HEK293 (cell line): ENCODE results near the gene FOXN3.

ENCODE experiments used
- CTCF ChIA-PET: fragments of 350-600 bp; formaldehyde crosslinking; extraction: SDS; loops from one replicate; lab custom pipeline; 2021; ENCODE audit warnings: antibody characterized with exemption; lab: Yijun Ruan, JAX
- POLR2A ChIA-PET: fragments of 300-600 bp; formaldehyde crosslinking; extraction: SDS; loops from one replicate; lab custom pipeline; 2020; ENCODE audit warnings: antibody characterized with exemption, inconsistent platforms; lab: Yijun Ruan, JAX
- H3K27ac ChIP-seq: fragments of 200-500 bp; sonication (Bioruptor generic); 2 replicates; pipeline ENCODE4 v1.5.1; 2014; ENCODE audit warnings: low read depth, low read length, control low read depth, inconsistent platforms; ENCODE audit errors: extremely low read depth
- H3K36me3 ChIP-seq, 2 experiments: fragments of 200-500 bp in 1 of 2; sonication (Bioruptor generic) in 1 of 2; 1 replicate in 1 of 2; 2 replicates in 1 of 2; pipeline ENCODE4 v1.5.1; 2014 to 2017; ENCODE audit warnings: inconsistent platforms in 2 of 2, low read length in 2 of 2; ENCODE audit not compliant: control insufficient read depth in 2 of 2, insufficient read depth in 1 of 2
- H3K4me1 ChIP-seq: fragments of 200-500 bp; sonication (Bioruptor generic); 2 replicates; pipeline ENCODE4 v1.5.1; 2014; ENCODE audit warnings: mild to moderate bottlenecking, low read length, inconsistent platforms; ENCODE audit not compliant: control insufficient read depth, insufficient read depth
- H3K4me3 ChIP-seq: 2 replicates; pipeline ENCODE4 v1.5.1; 2011; ENCODE audit warnings: low read depth, mild to moderate bottlenecking, control low read depth, low read length, moderate library complexity
- H3K9me3 ChIP-seq: fragments of 200-500 bp; sonication (Bioruptor generic); 2 replicates; pipeline ENCODE4 v1.5.1; 2014; ENCODE audit warnings: low read depth, low read length, inconsistent platforms; ENCODE audit not compliant: control insufficient read depth, insufficient read depth
- GFI1B ChIP-seq: fragments of 450-650 bp; formaldehyde crosslinking; IDR thresholded peaks from 2 replicates; pipeline ENCODE4 v1.5.1; 2016; ENCODE audit warnings: missing biosample characterization, missing genetic modification characterization
- GLIS1 ChIP-seq: fragments of 450-650 bp; formaldehyde crosslinking; IDR thresholded peaks from 2 replicates; pipeline ENCODE4 v1.5.1; 2016; ENCODE audit warnings: missing biosample characterization, missing genetic modification characterization
- HOXD13 ChIP-seq: sonication (generic); formaldehyde crosslinking; IDR thresholded peaks from 2 replicates; pipeline ENCODE4 v1.8.0; 2022; ENCODE audit warnings: missing genetic modification reagents, borderline replicate concordance
- ZBTB7A ChIP-seq: fragments of 450-650 bp; formaldehyde crosslinking; IDR thresholded peaks from 2 replicates; pipeline ENCODE4 v1.5.1; 2016; ENCODE audit warnings: low read depth, missing biosample characterization, missing genetic modification characterization
- ZFP3 ChIP-seq: fragments of 450-650 bp; formaldehyde crosslinking; IDR thresholded peaks from 2 replicates; pipeline ENCODE4 v1.5.1; 2016; ENCODE audit warnings: low read depth, missing biosample characterization, missing genetic modification characterization
- ZNF114 ChIP-seq: fragments of 450-650 bp; formaldehyde crosslinking; IDR thresholded peaks from 2 replicates; pipeline ENCODE4 v1.5.0; 2017; ENCODE audit warnings: missing biosample characterization, missing genetic modification characterization
- ZNF16 ChIP-seq: fragments of 450-650 bp; formaldehyde crosslinking; IDR thresholded peaks from 2 replicates; pipeline ENCODE4 v1.5.1; 2016; ENCODE audit warnings: low read depth, missing biosample characterization, missing genetic modification characterization
- ZNF175 ChIP-seq: fragments of 450-650 bp; formaldehyde crosslinking; IDR thresholded peaks from 2 replicates; pipeline ENCODE4 v1.5.1; 2016; ENCODE audit warnings: missing biosample characterization, missing genetic modification characterization
- ZNF214 ChIP-seq: fragments of 450-650 bp; formaldehyde crosslinking; IDR thresholded peaks from 2 replicates; pipeline ENCODE4 v1.5.1; 2017; ENCODE audit warnings: missing biosample characterization, mild to moderate bottlenecking, missing genetic modification characterization, borderline replicate concordance
- ZNF24 ChIP-seq: fragments of 450-650 bp; formaldehyde crosslinking; IDR thresholded peaks from 2 replicates; pipeline ENCODE4 v1.5.1; 2016; ENCODE audit warnings: missing biosample characterization, missing genetic modification characterization
- ZNF302 ChIP-seq: fragments of 450-650 bp; formaldehyde crosslinking; IDR thresholded peaks from 2 replicates; pipeline ENCODE4 v1.5.1; 2016; ENCODE audit warnings: missing biosample characterization, missing genetic modification characterization, low read depth
- ZNF366 ChIP-seq: fragments of 450-650 bp; formaldehyde crosslinking; conservative IDR thresholded peaks from 2 replicates; pipeline ENCODE4 v1.5.1; 2016; ENCODE audit warnings: missing biosample characterization, missing genetic modification characterization
- ZNF433 ChIP-seq: fragments of 450-650 bp; formaldehyde crosslinking; IDR thresholded peaks from 2 replicates; pipeline ENCODE4 v1.5.1; 2016; ENCODE audit warnings: missing biosample characterization, missing genetic modification characterization, low read depth
- ZNF521 ChIP-seq: fragments of 450-650 bp; formaldehyde crosslinking; IDR thresholded peaks from 2 replicates; pipeline ENCODE4 v1.5.1; 2017; ENCODE audit warnings: missing biosample characterization, mild to moderate bottlenecking, missing genetic modification characterization
- ZNF529 ChIP-seq: fragments of 450-650 bp; formaldehyde crosslinking; IDR thresholded peaks from 2 replicates; pipeline ENCODE4 v1.5.1; 2017; ENCODE audit warnings: missing genetic modification characterization, missing biosample characterization; ENCODE audit not compliant: insufficient replicate concordance
- ZNF530 ChIP-seq: fragments of 450-650 bp; formaldehyde crosslinking; IDR thresholded peaks from 2 replicates; pipeline ENCODE4 v1.5.1; 2016; ENCODE audit warnings: low read depth, missing biosample characterization, missing genetic modification characterization
- ZNF548 ChIP-seq: fragments of 450-650 bp; formaldehyde crosslinking; IDR thresholded peaks from 2 replicates; pipeline ENCODE4 v1.5.1; 2016; ENCODE audit warnings: missing biosample characterization, missing genetic modification characterization
- ZNF76 ChIP-seq: fragments of 450-650 bp; formaldehyde crosslinking; IDR thresholded peaks from 2 replicates; pipeline ENCODE4; 2016; ENCODE audit warnings: low read depth, missing biosample characterization, missing genetic modification characterization, borderline replicate concordance
- TF ChIP-seq, protein P1 (sequence below): fragments of 450-650 bp; formaldehyde crosslinking; IDR thresholded peaks from 2 replicates; pipeline ENCODE4 v1.5.1; 2017; ENCODE audit warnings: missing biosample characterization, missing genetic modification characterization
- TF ChIP-seq, protein P2 (sequence below): fragments of 450-650 bp; formaldehyde crosslinking; IDR thresholded peaks from 2 replicates; pipeline ENCODE4 v1.5.0; 2017; ENCODE audit warnings: missing biosample characterization, missing genetic modification characterization, borderline replicate concordance
- TF ChIP-seq, protein P3 (sequence below): fragments of 450-650 bp; formaldehyde crosslinking; IDR thresholded peaks from 2 replicates; pipeline ENCODE4 v1.5.1; 2016; ENCODE audit warnings: missing biosample characterization, missing genetic modification characterization

Gene FOXN3

DNA sequence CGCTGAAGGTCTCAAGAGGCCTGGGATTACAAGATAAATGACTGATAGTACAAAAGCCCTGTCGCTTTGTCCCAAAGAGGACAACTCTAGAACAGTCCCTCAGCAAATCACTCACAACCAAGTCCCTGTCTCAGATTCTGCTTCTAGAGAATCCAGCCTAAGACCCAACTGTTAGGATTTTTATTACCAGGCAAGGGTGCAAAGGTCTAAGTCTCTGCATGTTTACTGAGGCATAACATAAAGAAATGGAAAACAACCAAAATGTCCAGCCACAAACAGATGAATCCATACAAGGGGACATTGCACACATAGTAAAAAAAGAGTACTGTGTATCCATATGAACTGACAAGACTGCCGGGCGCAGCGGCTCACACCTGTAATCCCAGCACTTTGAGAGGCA is 104.1 kb downstream of the FOXN3 start:
- Histone ChIP-seq H3K36me3 (no peaks in the 10 kb centered on the region; a peak in 1 of 3 replicates), H3K9me3 (no peaks in the 10 kb centered on the region), H3K4me1 (peaks cover 6% of the 10 kb centered on the region), H3K4me3 (no peak overlapping the region), H3K27ac (no peak overlapping the region)
- TF ChIP-seq ZNF214 (tag by site-specific recombination) (no peak), ZNF76 (tag by site-specific recombination) (no peak), ZNF302 (tag by site-specific recombination) (no peak), GFI1B (tag by site-specific recombination) (no peak), ZNF521 (no peak)
- ChIA-PET POLR2A (no interaction called here), CTCF (interaction anchor here (0.6 kb wide), 1 partner anchor 661 kb away, joined by 3 read pairs; no protein-coding TSS in a partner anchor)

DNA sequence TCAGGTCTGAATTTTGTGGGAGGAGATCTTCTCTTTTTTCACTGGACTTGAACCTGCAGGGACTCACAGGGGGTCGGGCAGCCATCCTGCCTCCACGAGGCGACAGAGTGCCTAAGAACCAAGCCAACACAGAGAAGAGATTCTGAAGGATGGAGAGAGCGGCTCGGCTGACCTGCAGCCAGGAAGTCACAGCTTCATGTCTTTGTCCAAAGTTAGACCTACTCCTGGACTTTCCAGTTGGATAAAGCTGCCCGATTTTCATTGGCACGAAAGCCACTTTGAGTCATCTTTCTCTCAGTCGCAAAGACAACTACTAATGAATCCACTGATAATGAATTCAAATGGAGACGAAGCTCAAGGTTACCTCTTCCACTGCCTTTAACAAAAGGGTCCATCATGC is 106.8 kb downstream of the FOXN3 start:
- no peaks in the 10 kb centered on the region; a peak in 1 of 3 replicates for H3K36me3 ChIP-seq
- peaks cover 11% of the 10 kb centered on the region for H3K4me1 ChIP-seq
- TF ChIP-seq, protein P1, sequence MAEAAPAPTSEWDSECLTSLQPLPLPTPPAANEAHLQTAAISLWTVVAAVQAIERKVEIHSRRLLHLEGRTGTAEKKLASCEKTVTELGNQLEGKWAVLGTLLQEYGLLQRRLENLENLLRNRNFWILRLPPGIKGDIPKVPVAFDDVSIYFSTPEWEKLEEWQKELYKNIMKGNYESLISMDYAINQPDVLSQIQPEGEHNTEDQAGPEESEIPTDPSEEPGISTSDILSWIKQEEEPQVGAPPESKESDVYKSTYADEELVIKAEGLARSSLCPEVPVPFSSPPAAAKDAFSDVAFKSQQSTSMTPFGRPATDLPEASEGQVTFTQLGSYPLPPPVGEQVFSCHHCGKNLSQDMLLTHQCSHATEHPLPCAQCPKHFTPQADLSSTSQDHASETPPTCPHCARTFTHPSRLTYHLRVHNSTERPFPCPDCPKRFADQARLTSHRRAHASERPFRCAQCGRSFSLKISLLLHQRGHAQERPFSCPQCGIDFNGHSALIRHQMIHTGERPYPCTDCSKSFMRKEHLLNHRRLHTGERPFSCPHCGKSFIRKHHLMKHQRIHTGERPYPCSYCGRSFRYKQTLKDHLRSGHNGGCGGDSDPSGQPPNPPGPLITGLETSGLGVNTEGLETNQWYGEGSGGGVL = no peak
- TF ChIP-seq GLIS1 (tag by site-specific recombination) (no peak), HOXD13 (no peak), ZNF433 (tag by site-specific recombination) (no peak), ZNF175 (tag by site-specific recombination) (no peak), ZNF521 (no peak), ZNF24 (tag by site-specific recombination) (no peak), ZNF366 (tag by site-specific recombination) (no peak), ZNF548 (tag by site-specific recombination) (no peak), ZNF530 (tag by site-specific recombination) (no peak), ZNF16 (tag by site-specific recombination) (no peak), ZBTB7A (tag by site-specific recombination) (no peak), ZNF114 (no peak), ZFP3 (no peak), ZNF529 (tag by site-specific recombination) (no peak)
- TF ChIP-seq, protein P2, sequence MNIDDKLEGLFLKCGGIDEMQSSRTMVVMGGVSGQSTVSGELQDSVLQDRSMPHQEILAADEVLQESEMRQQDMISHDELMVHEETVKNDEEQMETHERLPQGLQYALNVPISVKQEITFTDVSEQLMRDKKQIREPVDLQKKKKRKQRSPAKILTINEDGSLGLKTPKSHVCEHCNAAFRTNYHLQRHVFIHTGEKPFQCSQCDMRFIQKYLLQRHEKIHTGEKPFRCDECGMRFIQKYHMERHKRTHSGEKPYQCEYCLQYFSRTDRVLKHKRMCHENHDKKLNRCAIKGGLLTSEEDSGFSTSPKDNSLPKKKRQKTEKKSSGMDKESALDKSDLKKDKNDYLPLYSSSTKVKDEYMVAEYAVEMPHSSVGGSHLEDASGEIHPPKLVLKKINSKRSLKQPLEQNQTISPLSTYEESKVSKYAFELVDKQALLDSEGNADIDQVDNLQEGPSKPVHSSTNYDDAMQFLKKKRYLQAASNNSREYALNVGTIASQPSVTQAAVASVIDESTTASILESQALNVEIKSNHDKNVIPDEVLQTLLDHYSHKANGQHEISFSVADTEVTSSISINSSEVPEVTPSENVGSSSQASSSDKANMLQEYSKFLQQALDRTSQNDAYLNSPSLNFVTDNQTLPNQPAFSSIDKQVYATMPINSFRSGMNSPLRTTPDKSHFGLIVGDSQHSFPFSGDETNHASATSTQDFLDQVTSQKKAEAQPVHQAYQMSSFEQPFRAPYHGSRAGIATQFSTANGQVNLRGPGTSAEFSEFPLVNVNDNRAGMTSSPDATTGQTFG = no peak
- TF ChIP-seq, protein P3, sequence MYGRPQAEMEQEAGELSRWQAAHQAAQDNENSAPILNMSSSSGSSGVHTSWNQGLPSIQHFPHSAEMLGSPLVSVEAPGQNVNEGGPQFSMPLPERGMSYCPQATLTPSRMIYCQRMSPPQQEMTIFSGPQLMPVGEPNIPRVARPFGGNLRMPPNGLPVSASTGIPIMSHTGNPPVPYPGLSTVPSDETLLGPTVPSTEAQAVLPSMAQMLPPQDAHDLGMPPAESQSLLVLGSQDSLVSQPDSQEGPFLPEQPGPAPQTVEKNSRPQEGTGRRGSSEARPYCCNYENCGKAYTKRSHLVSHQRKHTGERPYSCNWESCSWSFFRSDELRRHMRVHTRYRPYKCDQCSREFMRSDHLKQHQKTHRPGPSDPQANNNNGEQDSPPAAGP (tag by site-specific recombination) = no peak
- H3K4me3 ChIP-seq = no peak overlapping the region
- POLR2A ChIA-PET = no interaction called here
- CTCF ChIA-PET = no interaction called here
- H3K9me3 ChIP-seq = no peaks in the 10 kb centered on the region
- no peak overlapping the region for H3K27ac ChIP-seq
